B cell (primary cell): Measurements from ENCODE around the gene BMP2K. TPM values are rescaled to one million over a fixed set of nuclear protein-coding genes. Genes with fewer than 3 reads are reported as not detected.
"Not testable (repeated sequence)": the region's sequence is repeated elsewhere in the genome, so short reads cannot be mapped to it uniquely, and the experiment has no call there.

Experiments used
- ATAC-seq: fragments of 200-7000 bp; cut with Tn5 transposase; one replicate; pipeline ENCODE4 v1.10.0; 2021; ENCODE audit warnings: low read depth, mild to moderate bottlenecking, moderate number of reproducible peaks, moderate library complexity
- CTCF ChIA-PET: fragments of 350-600 bp; sonication (Branson Sonifier 250); formaldehyde crosslinking; loops from one replicate; lab custom pipeline; 2021; ENCODE audit warnings: antibody characterized with exemption, inconsistent platforms; lab: Charles Lee
- POLR2A ChIA-PET: fragments of 350-600 bp; sonication (Branson Sonifier 250); formaldehyde crosslinking; loops from one replicate; lab custom pipeline; 2021; ENCODE audit warnings: antibody characterized with exemption; lab: Charles Lee
- DNase-seq: peaks from one replicate; pipeline ENCODE4 v3.0.0; 2013
- H2AFZ ChIP-seq: 2 replicates; pipeline ENCODE4 v1.6.1; 2012; ENCODE audit warnings: mild to moderate bottlenecking, low read depth, low read length; ENCODE audit not compliant: insufficient read depth, poor library complexity, severe bottlenecking
- H3K27ac ChIP-seq, 2 donors: 1 replicate in 1 of 2; 2 replicates in 1 of 2; pipeline ENCODE4 v1.5.1; 2012 to 2013; ENCODE audit warnings: low read length in 2 of 2, mild to moderate bottlenecking in 2 of 2, moderate library complexity in 1 of 2
- H3K27me3 ChIP-seq, 4 experiments: fragments of 200-600 bp in 1 of 4; sonication (generic) in 1 of 4; replicated peaks in 1 of 4; 1 replicate in 2 of 4; 2 replicates in 2 of 4; pipeline versions ENCODE4 v1.6.1 to v1.7.0; 2013 to 2016; ENCODE audit warnings: low read length in 3 of 4, mild to moderate bottlenecking in 2 of 4, mixed read lengths in 1 of 4, moderate library complexity in 1 of 4; ENCODE audit not compliant: insufficient read depth in 4 of 4, control insufficient read depth in 3 of 4; ENCODE audit errors: control extremely low read depth in 1 of 4
- H3K36me3 ChIP-seq, 2 experiments: replicated peaks in 1 of 2; 1 replicate in 1 of 2; 2 replicates in 1 of 2; pipeline versions ENCODE4 v1.6.1 to v1.7.1; 2013; ENCODE audit warnings: low read length in 1 of 2; ENCODE audit not compliant: insufficient read depth in 2 of 2, control insufficient read depth in 1 of 2; ENCODE audit errors: control extremely low read depth in 1 of 2, extremely low read depth in 1 of 2
- H3K4me1 ChIP-seq, 2 donors: fragments of 200-600 bp in 1 of 2; sonication (generic) in 1 of 2; 1 replicate in 1 of 2; 2 replicates in 1 of 2; pipeline versions ENCODE4 v1.5.1 to v1.6.1; 2013 to 2017; ENCODE audit warnings: low read length in 2 of 2; ENCODE audit not compliant: control insufficient read depth in 2 of 2, insufficient read depth in 2 of 2
- H3K4me2 ChIP-seq: replicated peaks from 2 replicates; pipeline ENCODE3; 2012; ENCODE audit warnings: mild to moderate bottlenecking, low read depth, low read length; ENCODE audit not compliant: poor library complexity, severe bottlenecking
- H3K4me3 ChIP-seq, 5 experiments: fragments of 200-600 bp in 1 of 5; sonication (generic) in 1 of 5; 1 replicate in 3 of 5; 2 replicates in 2 of 5; pipeline versions ENCODE4 v1.5.1 to v1.7.0; 2011 to 2016; ENCODE audit warnings: low read length in 4 of 5, mild to moderate bottlenecking in 4 of 5, low read depth in 2 of 5, control low read depth in 1 of 5, moderate library complexity in 1 of 5; ENCODE audit not compliant: insufficient read depth in 1 of 5; ENCODE audit errors: control extremely low read depth in 1 of 5, extremely low read depth in 1 of 5
- H3K79me2 ChIP-seq: fragments of 200-600 bp; sonication (generic); one replicate; pipeline ENCODE4 v1.6.0; 2016; ENCODE audit warnings: low read length; ENCODE audit not compliant: control insufficient read depth, insufficient read depth
- H3K9ac ChIP-seq: fragments of 200-600 bp; sonication (generic); 2 replicates; pipeline ENCODE4 v1.6.1; 2017; ENCODE audit warnings: mild to moderate bottlenecking, low read length, moderate library complexity
- H3K9me3 ChIP-seq, 3 donors: one replicate each; pipeline versions ENCODE4 v1.6.1 to v1.7.1; 2013; ENCODE audit warnings: low read length in 2 of 3; ENCODE audit not compliant: control insufficient read depth in 2 of 3, insufficient read depth in 1 of 3; ENCODE audit errors: control extremely low read depth in 1 of 3
- H4K20me1 ChIP-seq: 2 replicates; pipeline ENCODE4 v1.6.0; 2012; ENCODE audit warnings: mild to moderate bottlenecking, low read length; ENCODE audit not compliant: insufficient read depth, control insufficient read depth, poor library complexity, severe bottlenecking
- H3K27ac Mint-ChIP-seq: one replicate; pipeline ENCODE4 v1.8.0; 2021; ENCODE audit warnings: mixed read lengths
- H3K27me3 Mint-ChIP-seq: one replicate; pipeline ENCODE4 v1.8.0; 2021; ENCODE audit warnings: mixed read lengths
- H3K4me1 Mint-ChIP-seq: one replicate; pipeline ENCODE4 v1.8.0; 2021; ENCODE audit warnings: mixed read lengths
- H3K4me3 Mint-ChIP-seq: one replicate; pipeline ENCODE4 v1.8.0; 2021; ENCODE audit warnings: mixed read lengths
- H3K9me3 Mint-ChIP-seq: one replicate; pipeline ENCODE4 v1.8.0; 2022; ENCODE audit warnings: mixed read lengths; ENCODE audit not compliant: insufficient read depth
- CTCF ChIP-seq: fragments of 200-600 bp; IDR thresholded peaks from one replicate; pipeline ENCODE4 v1.8.0; 2022; ENCODE audit warnings: antibody characterized with exemption, mild to moderate bottlenecking
- EZH2 ChIP-seq: IDR thresholded peaks from 2 replicates; pipeline ENCODE4 v1.6.1; 2012; ENCODE audit warnings: borderline replicate concordance, low read depth, mild to moderate bottlenecking, moderate library complexity, low read length; ENCODE audit not compliant: insufficient read depth, poor library complexity, severe bottlenecking
- WGBS: methylation state at CpG from one replicate; pipeline ENCODE4 v1.1.5; 2013; ENCODE audit warnings: missing lambda C conversion rate; ENCODE audit not compliant: insufficient coverage; 5-methylcytosine and 5-hydroxymethylcytosine counted together
- intact Hi-C: fragments of 100-400 bp; cut with micrococcal nuclease; formaldehyde crosslinking; loops from one replicate; pipeline ENCODE4 v1.10.0; 2022
- polyA plus RNA-seq: library from polyadenylated mRNA; depleted of rRNA; stranded (reverse); fragments of >200 nt; gene quantifications from 2 replicates; pipeline ENCODE4 v1.2.3, GENCODE V29; 2012
- total RNA-seq, 2 donors: library from RNA; stranded (reverse); fragments of 120-200 nt in 1 of 2; gene quantifications; 1 replicate in 1 of 2; 2 replicates in 1 of 2; pipeline versions ENCODE4 v1.2.3 to v1.2.4, GENCODE V29; 2013 to 2022

BMP2K gene
- total and polyA plus RNA-seq, 2 donors (not counting 1 experiment from before 2014, with no cell fraction given) = 59.1 to 117 TPM

DNA sequence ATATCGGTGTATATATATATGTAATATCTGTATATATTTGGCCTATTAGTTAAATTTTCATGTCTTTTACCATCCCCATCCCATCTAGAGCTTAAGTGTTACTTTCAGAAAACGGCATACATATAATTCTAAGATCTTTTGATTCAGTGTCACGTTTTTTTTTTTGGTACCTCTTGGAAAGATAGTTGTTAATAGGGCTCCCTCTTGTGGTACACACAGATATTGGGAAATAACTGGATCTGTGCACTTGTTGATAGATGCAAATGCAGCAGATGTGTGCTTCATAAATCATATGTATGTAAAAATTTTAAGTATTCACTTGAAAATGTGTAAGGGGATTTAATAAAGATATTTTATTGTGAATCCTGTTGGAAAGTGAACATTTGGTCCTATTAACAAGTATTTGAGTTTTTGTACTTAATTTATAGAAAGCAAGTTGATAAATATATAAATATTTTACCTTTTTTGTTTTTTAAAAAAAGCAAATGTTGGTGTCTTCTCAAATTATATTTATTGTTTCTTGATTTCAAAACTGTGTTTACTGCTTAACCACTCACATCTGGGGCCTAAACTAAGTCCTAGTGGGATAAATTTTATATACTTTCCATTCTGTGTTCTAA, 88.4 kb downstream of the BMP2K start:
- H3K4me3 Mint-ChIP-seq = peak overlapping the region; percentile 8
- TF ChIP-seq CTCF (peak; percentile 84), EZH2 (no peak)
- Histone ChIP-seq H3K27me3 (no peaks in the 10 kb centered on the region), H4K20me1 (peaks cover 4% of the 10 kb centered on the region), H3K4me3 (no peak overlapping the region), H3K4me2 (no peak overlapping the region), H3K79me2 (peaks cover 14% of the 10 kb centered on the region), H3K9ac (no peak overlapping the region), H2AFZ (no peak overlapping the region), H3K9me3 (no peaks in the 10 kb centered on the region), H3K27ac (no peak overlapping the region), H3K36me3 (peaks cover 15 to 64% of the 10 kb centered on the region in 2 experiments), H3K4me1 (peaks cover 6 to 7% of the 10 kb centered on the region in 2 donors)
- H3K27ac Mint-ChIP-seq = peak overlapping the region; percentile 46
- WGBS = no CpG with 5 or more reads among the region's 3 CpGs
- H3K27me3 Mint-ChIP-seq = no peaks in the 10 kb centered on the region
- H3K9me3 Mint-ChIP-seq = no peaks in the 10 kb centered on the region
- POLR2A ChIA-PET = no interaction called here
- intact Hi-C loops = loop anchor here (1.0 to 10.0 kb wide), 6 partner anchors 42 to 905 kb away; partner anchors contain the start of gene BMP2K
- CTCF ChIA-PET = interaction anchor here (0.6 to 6.4 kb wide), 35 partner anchors 9 to 1600 kb away, joined by 3 to 164 read pairs (median 4); partner anchors contain the start of gene BMP2K
- ATAC-seq (peak; percentile 73), DNase-seq (peak; percentile 84)
- peaks cover 17% of the 10 kb centered on the region for H3K4me1 Mint-ChIP-seq

DNA sequence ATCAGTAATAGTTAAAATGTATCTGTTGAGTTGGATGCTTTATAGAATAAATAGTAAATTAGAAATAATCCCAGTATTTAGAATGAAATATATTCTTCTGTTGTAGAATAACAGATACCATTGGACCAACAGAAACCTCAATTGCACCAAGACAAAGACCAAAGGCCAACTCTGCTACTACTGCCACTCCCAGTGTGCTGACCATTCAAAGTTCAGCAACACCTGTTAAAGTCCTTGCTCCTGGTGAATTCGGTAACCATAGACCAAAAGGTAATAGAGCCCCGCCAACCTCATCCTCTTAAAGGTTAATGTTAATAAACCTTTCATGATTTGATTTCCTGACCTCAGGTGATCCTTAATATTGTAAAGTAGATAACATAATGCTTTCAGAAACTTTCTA, 89.3 kb downstream of the BMP2K start:
- peaks cover 4% of the 10 kb centered on the region for H4K20me1 ChIP-seq
- no peak overlapping the region for H3K9ac ChIP-seq
- H3K4me1 ChIP-seq = peaks cover 6 to 7% of the 10 kb centered on the region in 2 donors
- H3K4me3 ChIP-seq = no peak overlapping the region
- DNase-seq (no peak), ATAC-seq (no peak)
- TF ChIP-seq CTCF (no peak), EZH2 (no peak)
- POLR2A ChIA-PET = no interaction called here
- Mint-ChIP-seq H3K4me3 (no peak overlapping the region), H3K27ac (no peak overlapping the region), H3K4me1 (peaks cover 17% of the 10 kb centered on the region), H3K9me3 (no peaks in the 10 kb centered on the region), H3K27me3 (no peaks in the 10 kb centered on the region)
- H3K27me3 ChIP-seq = no peaks in the 10 kb centered on the region
- WGBS = no CpG with 5 or more reads among the region's 2 CpGs
- CTCF ChIA-PET = interaction anchor here (3.1 to 6.4 kb wide), 2 partner anchors 77 to 253 kb away, joined by 13 to 164 read pairs; no protein-coding TSS in a partner anchor
- peaks cover 14% of the 10 kb centered on the region for H3K79me2 ChIP-seq
- H2AFZ ChIP-seq = no peak overlapping the region
- no peak overlapping the region for H3K27ac ChIP-seq
- intact Hi-C loops = loop anchor here (10.0 kb wide), 1 partner anchor 221 kb away; no protein-coding TSS in a partner anchor
- H3K4me2 ChIP-seq = no peak overlapping the region
- no peaks in the 10 kb centered on the region for H3K9me3 ChIP-seq
- peaks cover 16 to 55% of the 10 kb centered on the region in 2 experiments for H3K36me3 ChIP-seq

DNA sequence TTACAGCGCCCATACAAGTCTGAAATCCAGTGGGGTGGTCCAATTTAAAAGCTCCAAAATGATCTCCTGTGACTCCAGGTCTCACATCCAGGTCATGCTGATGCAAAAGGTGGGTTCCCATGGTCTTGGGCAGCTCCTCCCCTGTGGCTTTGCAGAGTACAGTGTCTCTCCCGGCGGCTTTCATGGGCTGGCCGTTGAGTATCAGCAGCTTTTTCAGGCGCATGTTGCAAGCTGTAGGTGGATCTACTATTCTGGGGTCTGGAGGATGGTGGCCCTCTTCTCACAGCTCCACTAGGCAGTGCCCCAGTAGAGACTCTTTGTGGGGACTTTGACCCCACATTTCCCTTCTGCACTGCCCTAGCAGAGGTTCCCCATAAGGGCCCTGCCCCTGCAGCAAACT, 92.6 kb downstream of the BMP2K start:
- H3K27ac Mint-ChIP-seq, DNase-seq, ATAC-seq, H3K9ac ChIP-seq, H3K27ac ChIP-seq, H2AFZ ChIP-seq, H3K9me3 ChIP-seq, H3K4me2 ChIP-seq, H3K27me3 Mint-ChIP-seq, POLR2A ChIA-PET, H4K20me1 ChIP-seq, H3K27me3 ChIP-seq, H3K9me3 Mint-ChIP-seq, H3K4me1 ChIP-seq, H3K4me1 Mint-ChIP-seq, H3K4me3 Mint-ChIP-seq, H3K4me3 ChIP-seq: not testable (repeated sequence)
- Histone ChIP-seq H3K79me2 (peaks cover 14% of the 10 kb centered on the region), H3K36me3 (peaks cover 21 to 69% of the 10 kb centered on the region in 2 experiments)
- intact Hi-C loops = loop anchor here (10.0 kb wide), 1 partner anchor 224 kb away; no protein-coding TSS in a partner anchor
- 96% methylated on average over 5 of the region's 5 CpGs for WGBS
- CTCF ChIA-PET = interaction anchor here (1.6 to 1.8 kb wide), 2 partner anchors 12 to 256 kb away, joined by 3 to 7 read pairs; no protein-coding TSS in a partner anchor
